GM13976 (cell line): Measurements from ENCODE around the gene PNLIPRP2.

Experiments used
- DNase-seq: peaks from one replicate; pipeline ENCODE4 v3.0.0; 2012; ENCODE audit warnings: low spot score
- CTCF ChIP-seq: IDR thresholded peaks from 2 replicates; pipeline ENCODE4 v1.5.1; 2012; ENCODE audit warnings: borderline replicate concordance, mild to moderate bottlenecking; ENCODE audit not compliant: insufficient read depth; ENCODE audit errors: extremely low read depth, missing control alignments, control extremely low read depth
- in situ Hi-C: fragments of 300-500 bp; cut with MboI; formaldehyde crosslinking; loops from one replicate; pipeline ENCODE4 v1.12.0; 2022; ENCODE audit warnings: low sequenced_read_pairs, mixed read lengths, inconsistent platforms; ENCODE audit not compliant: unreplicated experiment

PNLIPRP2 gene

GRCh38 chr10:116625845-116626244 is 5.1 kb downstream of the PNLIPRP2 start:
- in situ Hi-C loops = no loop called here
- TF ChIP-seq CTCF = no peak

GRCh38 chr10:116626815-116627214 is 6.1 kb downstream of the PNLIPRP2 start:
- in situ Hi-C loops = no loop called here
- no peak for DNase-seq
- no peak for TF ChIP-seq CTCF

More at GRCh38 chr10:116625845-116626244, 5.1 kb downstream of the PNLIPRP2 start:
- DNase-seq = no peak

- no peak for TF ChIP-seq CTCF
- in situ Hi-C loops = no loop called here
- no peak for DNase-seq
Observed at GRCh38 chr10:116627386-116627933, 6.7 kb downstream of the PNLIPRP2 start.

GRCh38 chr10:116629340-116629739 is 8.6 kb downstream of the PNLIPRP2 start:
- TF ChIP-seq CTCF = no peak
- no peak for DNase-seq
- in situ Hi-C loops = no loop called here

GRCh38 chr10:116630020-116630419 is 9.3 kb downstream of the PNLIPRP2 start:
- TF ChIP-seq CTCF = no peak
- no peak for DNase-seq
- in situ Hi-C loops = no loop called here

- TF ChIP-seq CTCF = no peak
- in situ Hi-C loops = no loop called here
- no peak for DNase-seq
Observed at GRCh38 chr10:116631871-116632295, 11.1 kb downstream of the PNLIPRP2 start.
